GM21723 (cell line): ENCODE data around the gene MMP13.
"Not testable (repeated sequence)": the region's sequence is repeated elsewhere in the genome, so short reads cannot be mapped to it uniquely, and the experiment has no call there.

ENCODE experiments used
- ATAC-seq: cut with Tn5 transposase; IDR thresholded peaks from one replicate; pipeline ENCODE4 v1.9.1; 2021; ENCODE audit warnings: mild to moderate bottlenecking, moderate library complexity; ENCODE audit not compliant: unreplicated experiment

MMP13 gene

DNA sequence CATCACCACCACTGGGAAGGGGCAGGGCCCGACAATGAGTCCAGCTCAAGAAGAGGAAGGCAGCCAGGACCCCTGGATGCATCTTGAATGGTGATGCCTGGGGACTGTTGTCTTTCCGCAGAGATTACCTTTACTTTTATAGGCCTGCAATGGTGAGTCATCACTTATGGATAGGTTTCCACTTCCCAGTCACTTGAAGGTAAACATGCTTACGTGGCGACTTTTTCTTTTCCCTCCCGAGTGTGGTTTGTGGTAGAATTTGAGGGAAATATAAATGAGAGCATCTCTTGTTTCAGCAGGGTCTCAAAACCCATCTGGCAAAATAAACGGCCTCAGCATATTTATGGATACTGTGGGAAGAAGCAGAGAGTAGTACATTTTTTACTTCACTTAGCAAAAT is at the start of gene MMP13:
Gene MMP13, minus strand, starts transcription at position 109 of the 400 bp plus-strand sequence. Its CDS starts 27 bp downstream, at position 82.
- ATAC-seq, result no peak

DNA sequence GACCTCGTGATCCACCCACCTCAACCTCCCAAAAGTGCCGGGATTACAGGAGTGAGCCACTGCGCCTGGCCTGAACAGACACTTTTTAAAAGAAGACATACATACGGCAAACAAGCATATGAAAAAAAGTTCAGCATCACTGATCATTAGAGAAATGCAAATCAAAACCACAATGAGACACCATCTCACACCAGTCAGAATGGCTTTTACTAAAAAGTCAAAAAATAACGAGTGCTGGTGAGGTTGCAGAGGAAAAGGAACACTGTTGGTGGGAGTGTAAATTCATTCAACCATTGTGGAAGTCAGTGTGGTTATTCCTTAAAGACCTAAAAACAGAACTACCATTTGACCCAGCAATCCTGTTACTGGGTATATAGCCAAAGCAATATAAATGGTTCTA is 48.7 kb upstream of the MMP13 start:
- ATAC-seq, result not testable (repeated sequence)

DNA sequence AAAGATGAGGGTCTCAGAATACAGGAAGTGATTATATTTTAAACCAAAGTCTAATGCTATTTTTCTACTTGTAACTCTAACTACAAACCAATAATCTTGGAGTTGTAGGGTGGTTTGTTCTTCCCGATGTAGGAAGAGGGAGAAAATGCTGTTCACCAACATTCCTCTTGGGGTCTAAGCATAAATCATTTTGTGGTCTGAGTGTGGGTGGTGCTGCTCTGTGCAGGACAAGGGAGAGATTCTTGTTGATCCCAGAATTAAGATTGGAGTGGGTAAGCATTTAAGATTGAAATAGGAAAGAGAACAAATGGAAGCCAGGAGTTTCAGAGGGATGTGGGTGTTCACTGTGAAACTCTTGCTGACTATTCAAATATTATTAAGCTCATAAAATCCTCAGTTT is 38.6 kb upstream of the MMP13 start:
- no peak for ATAC-seq

DNA sequence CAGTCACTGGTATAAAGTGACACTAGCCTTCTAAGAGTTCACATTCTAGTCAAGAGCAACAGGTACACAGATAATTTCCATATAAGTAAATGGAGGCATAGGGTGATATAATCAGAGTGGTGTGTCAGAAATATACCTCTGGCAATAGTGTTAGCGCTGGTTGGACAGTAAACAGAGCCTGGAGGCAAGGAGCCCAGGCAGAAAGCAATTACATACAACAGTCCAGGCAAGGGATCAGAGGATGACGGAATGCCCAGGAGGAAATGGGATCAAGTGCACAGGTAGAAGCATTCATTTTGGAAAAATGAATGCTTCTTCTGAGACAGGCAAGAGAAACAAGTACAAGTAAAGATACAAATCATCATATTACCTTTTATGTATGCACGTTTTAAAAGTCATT is 36.2 kb upstream of the MMP13 start:
- ATAC-seq, result no peak

DNA sequence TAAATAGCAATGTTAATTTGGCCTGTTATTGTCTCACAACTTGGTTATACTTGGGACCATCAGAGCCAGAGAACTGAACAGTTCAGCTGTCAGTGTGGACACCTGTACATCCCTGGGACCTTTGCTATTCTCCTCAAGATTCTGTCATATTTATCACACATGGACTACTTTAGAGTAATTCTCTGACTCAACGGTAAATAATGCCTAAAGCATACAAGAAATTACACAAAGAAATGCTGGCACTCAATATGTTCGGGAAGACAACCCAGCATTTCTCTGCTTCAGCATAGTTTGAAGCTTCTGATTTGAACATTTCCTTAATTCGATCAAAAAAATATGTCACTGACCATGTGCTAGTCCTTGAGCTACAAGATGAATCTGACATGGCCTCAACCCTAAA is 34.6 kb upstream of the MMP13 start:
- ATAC-seq, result no peak

DNA sequence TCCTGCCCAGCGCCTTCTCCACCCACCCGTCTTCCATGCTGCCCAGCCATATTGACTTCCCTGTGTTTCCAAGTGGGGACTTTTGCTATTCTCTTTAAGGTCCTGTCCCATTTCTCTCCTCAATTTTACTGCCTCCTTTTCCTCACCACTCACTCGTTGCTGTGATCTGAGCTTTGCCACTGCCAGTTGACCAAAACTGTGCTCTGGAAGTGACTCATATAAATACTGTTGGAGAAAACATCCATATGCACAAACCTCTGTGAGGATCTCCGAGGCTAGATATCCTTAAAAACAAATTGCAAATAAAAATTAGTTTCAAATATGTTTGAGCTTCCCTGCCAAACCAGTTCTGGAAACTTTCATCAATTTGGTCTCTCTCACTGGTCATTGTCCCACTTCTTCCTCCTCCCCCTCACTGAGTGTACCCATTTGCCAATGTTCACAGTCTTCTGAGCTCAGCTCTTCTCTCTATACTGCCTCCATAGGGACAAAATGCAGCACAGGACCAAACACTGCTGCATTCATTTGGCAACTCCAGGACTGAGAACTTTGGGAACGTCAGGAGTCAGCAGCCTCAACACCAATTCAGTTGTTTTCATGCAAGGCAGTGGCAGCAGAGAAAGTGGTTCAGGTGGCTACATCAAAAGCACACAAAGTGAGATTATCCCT is 34.0 kb upstream of the MMP13 start:
- ATAC-seq, result no peak

DNA sequence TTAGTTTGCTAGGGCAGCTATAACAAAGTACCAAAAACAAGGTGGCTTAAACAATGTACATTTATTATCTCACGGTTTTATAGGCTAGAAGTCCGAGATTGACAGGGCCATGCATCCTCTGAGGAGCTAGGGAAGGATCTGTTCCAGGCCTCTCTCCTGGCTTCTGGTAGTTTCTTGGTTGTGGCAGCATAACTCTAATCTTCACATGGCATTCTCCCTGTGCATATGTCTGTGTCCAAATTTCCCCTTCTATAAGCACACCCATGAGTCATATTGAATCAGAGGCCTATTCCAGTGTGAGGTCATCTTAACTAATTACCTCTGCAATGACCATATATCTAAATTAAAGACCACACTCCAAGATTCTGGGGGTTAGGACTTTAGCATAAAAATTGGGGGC is 31.3 kb upstream of the MMP13 start:
- ATAC-seq, result no peak

DNA sequence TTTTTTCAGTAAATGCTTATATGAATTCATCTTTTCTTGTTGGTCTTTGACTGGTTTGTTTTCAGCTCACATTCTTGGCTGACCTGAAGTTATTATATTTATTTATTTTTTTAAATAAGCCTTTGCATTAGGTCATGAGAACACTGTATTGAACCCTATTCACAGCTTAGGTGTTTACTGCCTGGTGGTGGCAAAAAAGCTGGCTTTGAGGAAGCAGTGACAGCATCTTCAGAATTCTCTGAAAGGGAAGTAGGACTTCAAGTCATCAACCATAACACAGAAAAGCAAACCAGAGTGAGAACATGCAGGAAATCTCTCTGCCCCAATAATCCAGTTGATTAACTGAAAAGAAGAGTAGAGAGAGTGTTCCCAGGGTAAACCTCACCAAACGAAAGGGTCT is 30.3 kb upstream of the MMP13 start:
- no peak for ATAC-seq

DNA sequence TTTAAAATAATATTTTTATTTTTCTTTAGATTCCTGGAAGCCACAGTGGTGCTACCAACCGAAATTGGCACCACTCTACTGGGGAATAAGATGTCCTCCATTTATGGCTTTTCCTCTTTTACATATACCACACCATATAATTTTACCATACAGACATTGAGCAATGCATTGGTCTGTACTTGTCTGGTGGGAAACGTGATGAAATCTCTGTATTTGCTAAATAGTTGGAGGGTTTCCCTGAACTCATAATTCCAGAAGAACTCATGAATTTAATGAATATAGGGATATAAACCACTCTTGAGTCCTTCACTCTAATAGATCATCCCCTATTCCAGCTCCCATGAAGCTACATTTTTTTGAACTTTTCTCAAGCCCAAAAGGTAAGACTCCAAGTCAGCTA is 28.0 kb upstream of the MMP13 start:
- no peak for ATAC-seq

DNA sequence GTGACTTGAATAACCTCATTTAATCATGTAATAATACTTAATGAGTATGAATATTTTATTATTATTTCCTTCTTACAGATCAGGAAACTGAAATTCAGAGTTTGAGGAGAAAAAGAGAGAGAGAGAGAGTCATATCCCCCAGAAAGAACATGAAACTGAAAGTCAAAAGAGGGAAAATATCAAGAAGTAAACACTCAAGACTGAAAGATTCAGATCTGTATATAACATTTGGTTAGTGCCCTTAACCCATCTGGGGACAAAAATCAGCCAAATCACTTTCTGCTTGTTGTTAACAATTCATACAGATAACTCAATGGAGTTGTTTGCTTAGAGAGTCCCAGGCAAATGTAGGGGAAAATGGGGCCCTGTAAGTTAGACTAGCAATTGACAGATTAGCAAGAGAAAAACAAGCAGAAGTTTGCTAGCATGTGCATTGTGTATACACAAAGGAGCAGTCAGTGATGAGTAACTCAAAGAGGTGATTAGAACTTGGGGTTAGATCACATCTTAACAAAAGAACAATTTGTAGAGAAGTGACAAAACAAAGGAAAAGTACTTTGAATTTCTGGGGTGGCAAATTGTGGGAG is 25.9 kb upstream of the MMP13 start:
- ATAC-seq, result peak; percentile 88

DNA sequence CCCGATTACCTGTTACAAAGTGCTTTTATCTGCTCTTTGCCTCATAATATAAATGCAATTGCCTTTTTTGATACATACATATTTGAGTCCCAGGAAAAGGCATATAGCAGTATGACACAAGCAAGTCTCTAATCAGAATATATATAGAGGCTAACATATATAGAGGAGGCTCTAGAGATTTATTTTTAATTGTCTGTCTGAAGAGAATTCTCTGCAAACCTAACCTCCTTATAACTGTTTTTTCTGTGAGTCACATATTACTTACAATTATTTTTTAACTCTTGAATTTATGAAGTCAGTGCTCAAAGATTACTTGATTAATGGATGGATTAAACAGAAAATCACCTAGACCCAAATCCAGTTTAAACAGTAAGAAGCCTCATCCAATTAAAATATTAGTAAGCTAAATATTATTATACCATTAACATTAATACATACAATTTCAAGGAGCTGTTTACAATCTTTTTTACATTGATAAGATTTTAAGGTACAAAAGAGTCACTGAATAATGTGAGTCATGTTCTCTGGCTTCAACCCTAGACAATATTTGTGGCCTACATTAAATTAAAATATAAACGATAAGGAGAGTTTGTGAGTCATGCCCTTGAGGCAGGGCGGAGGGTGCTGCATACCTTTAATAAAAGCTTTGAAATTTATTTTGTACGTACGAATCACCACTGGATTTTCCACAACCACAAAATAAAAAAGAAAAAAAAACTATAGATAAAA is 19.2 kb upstream of the MMP13 start:
- ATAC-seq, result no peak

DNA sequence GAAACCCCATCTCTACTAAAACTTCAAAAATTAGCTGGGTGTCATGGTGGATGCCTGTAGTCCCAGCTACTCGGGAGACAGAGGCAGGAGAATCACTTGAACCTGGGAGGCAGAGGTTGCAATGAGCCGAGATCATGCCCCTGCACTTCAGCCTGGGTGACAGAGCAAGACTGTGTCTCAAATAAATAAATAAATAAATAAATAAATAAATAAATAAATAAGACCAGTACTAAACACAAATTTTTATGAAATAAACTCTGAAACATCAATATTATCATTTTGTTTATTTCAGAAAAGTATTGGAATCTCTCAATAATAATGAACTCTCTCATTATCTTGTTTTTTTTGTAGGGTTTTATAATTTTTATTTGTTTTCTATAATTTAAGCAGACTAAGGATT is 18.2 kb upstream of the MMP13 start:
- ATAC-seq, result not testable (repeated sequence)

DNA sequence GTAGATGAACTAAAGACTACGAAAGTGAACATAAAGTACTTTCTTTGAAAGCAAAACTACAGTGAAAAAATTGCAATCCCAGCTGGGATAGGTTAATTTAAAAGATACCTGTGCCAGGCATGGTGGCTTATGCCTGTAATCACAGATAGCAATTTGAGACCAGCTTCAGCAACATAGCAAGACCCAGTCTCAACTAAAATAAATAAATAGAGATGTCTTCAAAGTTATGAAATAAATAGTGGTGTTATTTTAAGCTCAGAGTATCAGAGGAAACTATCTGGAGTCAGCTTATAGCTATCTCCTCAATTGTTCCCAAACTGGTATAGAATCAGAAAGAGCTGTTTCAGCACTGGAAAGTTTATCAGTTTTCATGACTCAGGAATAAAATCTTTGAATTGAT is 17.3 kb upstream of the MMP13 start:
- ATAC-seq, result no peak

DNA sequence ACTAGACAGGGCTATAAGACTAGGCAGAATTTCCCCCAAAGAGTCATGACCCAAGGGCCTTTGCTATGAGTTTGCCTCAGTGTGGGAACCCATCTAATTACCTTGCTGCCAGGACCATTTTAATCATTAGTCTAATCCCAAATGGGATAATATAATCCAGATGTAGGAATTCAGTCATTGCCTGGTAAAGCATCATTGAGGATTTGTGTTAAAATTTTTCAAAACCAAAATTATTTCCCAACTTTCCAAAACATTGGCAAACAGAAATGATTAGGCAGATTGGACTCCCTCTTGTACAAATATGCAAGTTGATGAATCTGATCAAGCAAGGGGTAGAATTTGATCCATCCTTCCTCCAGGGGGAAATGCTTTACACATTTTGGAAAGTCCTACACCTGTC is 16.2 kb upstream of the MMP13 start:
- ATAC-seq, result no peak

DNA sequence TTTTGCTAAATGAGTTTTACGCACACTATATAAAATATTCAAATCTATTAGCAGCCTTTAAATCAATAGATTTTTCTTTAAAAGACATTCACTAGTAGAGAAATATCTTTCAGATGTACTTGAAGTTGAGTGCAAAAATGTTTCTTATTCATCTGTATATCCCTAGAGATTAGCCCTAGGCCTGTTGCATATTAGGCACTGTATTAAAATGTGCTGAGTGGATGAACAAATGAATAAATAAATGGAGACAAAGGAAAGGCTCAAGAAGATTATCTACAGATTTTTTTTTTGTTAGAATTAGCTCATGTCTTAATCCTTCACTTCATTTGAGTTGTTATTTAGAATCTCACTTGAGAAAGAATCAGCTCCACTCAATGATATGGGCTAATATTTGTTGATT is 12.0 kb upstream of the MMP13 start:
- ATAC-seq, result no peak

DNA sequence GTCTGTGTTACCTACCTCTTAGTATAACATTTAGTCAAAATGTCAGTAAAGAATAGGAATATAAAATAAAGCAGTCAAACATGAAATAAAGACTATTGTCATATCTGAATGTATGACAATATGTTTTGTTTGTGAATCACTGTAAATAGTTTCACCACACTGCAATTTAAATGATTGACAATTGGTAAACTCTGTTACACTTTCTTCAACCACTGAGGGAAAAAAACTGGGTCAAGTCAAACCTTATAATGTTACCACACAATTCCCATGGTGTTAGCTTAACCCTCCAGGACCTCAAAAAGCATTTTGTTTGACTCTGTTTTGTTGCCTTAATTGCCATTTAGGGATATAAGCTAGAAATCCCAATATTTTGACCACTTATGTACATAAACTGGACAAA is 10.5 kb upstream of the MMP13 start:
- no peak for ATAC-seq

DNA sequence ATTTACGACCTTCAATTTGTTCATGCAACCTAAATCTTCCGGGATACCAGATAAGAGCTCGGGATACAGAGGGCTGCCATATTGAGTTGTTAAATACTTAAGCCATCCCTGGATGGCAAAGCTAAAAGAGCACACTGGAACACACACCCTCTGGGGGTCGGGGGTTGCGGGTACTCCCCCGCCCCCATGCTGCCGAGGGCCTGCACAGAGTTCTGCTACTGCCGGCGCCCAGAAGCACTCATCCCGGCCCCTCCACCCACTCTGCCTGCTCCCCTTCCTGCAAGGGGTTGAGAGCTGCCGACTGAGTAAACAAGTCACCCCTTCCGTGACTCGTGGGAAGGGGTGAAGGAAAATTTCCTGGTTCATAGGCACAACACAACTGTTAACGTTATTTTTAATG is 9.3 kb upstream of the MMP13 start:
- ATAC-seq, result no peak

DNA sequence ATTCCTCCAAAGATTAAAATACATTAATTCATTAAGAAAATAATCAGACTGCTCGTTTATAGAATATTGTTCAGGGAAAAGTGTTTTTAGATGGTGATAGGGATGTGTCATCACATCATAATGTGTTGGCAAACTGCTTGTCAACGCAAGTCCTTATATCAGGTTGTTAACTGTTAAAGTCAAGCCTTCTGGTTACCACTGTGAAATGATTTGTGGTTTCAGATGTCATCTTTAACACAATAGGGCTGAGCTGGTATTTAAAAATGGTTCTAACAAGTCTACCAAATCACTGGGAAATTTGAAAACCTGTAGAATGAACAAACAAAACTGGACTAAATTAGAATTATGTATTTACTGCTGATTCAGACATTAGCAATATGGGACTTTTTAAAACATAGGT is 2.4 kb upstream of the MMP13 start:
- no peak for ATAC-seq

DNA sequence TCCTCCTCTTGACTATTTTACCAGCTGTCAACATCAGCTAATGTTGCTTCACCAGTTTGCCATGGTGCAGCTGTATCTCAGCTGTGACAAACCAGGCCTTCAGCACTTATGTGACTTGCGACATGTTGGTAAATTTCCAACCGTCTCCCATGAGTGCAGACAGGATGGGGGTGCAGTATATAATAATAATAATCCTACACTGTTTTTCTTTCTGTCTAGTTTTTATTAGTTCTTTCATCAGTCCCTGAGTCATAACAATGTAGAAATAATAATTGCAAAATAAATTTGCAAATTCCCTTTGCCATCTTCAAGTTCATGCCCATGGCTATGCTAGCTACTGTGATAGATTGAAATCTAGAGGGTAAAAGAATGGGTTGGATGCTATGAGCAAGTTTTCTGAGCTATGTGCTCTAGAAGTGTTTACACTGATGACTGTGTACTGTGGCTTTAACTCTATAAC is 4.9 kb downstream of the MMP13 start:
- ATAC-seq, result no peak

DNA sequence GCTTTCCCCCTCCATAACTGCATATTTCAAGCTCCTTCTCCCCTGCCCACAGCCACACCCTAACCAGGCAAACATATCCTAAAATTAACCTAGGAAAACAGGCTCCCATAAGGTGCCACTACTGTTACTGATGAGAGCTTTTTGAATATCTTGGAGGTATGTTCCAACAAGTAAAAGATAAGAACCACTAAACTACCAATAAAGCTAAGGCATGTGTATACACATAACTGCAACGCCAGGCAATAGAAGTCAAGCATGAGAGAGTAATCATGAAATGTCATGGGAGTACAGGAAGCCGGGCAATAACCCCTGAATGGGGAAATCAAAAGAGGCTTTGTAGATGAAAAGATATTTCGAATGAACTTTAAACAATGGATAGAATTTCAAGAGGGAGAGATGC is 9.3 kb downstream of the MMP13 start:
- ATAC-seq, result no peak

DNA sequence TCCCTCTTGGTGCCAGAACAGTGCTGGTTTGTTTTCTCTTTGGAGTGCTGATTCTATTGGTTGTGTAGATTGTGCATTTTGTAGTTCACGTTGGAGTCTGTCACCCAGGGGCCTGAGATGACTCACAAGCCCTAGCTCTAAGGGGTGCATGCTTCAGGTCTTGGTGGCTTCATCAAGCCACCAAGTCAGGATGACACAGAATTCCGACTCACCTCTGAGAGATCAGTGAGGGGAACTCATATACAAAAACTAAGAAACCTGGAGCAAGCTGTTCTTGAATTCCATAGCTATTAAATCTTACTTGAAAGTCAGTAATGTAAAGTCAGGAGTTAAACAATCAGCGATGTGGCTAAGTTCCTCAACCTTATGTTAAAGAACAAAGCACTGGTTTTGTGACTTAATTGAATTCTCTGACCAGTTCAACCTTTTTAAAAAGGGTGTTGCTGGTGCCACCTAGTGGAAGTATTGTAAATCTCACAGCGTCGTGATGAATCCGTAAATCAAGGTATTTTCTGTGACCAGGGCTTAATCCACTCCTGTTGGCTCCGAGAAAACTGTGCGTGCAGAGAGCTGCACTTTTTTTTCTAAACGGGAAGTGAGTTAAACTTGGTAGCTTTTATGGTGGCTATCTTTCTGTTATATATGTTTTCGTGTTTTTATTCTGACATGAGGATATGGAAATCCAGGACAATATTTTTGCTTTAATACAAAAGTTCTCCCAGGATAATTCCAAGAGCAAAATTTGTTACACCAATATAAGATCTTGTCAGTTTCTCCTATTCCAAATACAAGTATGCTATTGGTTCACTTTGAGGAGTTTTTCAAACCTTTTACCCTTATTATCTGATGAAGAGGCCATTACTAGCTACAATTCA is 14.6 kb downstream of the MMP13 start:
- peak; percentile 88 for ATAC-seq
